ENCODE measurements around the gene RGS16. TPM values are rescaled to one million over a fixed set of nuclear protein-coding genes. Genes with fewer than 3 reads are reported as not detected.

The RGS16 gene
- total RNA-seq, 4 donors from 2014 or later = 4.1 to 38.9 (median 12.1) TPM

GRCh38 chr1:182610606-182611194, 6.5 kb upstream of the RGS16 start:
- DNase-seq (ENCODE audit: low spot score) = no peak
- TF ChIP-seq, protein P1, sequence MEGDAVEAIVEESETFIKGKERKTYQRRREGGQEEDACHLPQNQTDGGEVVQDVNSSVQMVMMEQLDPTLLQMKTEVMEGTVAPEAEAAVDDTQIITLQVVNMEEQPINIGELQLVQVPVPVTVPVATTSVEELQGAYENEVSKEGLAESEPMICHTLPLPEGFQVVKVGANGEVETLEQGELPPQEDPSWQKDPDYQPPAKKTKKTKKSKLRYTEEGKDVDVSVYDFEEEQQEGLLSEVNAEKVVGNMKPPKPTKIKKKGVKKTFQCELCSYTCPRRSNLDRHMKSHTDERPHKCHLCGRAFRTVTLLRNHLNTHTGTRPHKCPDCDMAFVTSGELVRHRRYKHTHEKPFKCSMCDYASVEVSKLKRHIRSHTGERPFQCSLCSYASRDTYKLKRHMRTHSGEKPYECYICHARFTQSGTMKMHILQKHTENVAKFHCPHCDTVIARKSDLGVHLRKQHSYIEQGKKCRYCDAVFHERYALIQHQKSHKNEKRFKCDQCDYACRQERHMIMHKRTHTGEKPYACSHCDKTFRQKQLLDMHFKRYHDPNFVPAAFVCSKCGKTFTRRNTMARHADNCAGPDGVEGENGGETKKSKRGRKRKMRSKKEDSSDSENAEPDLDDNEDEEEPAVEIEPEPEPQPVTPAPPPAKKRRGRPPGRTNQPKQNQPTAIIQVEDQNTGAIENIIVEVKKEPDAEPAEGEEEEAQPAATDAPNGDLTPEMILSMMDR (IDR thresholded peaks at IDR 0.05) = no peak
- ATAC-seq (ENCODE audit: low FRiP score) = no peak

DNA sequence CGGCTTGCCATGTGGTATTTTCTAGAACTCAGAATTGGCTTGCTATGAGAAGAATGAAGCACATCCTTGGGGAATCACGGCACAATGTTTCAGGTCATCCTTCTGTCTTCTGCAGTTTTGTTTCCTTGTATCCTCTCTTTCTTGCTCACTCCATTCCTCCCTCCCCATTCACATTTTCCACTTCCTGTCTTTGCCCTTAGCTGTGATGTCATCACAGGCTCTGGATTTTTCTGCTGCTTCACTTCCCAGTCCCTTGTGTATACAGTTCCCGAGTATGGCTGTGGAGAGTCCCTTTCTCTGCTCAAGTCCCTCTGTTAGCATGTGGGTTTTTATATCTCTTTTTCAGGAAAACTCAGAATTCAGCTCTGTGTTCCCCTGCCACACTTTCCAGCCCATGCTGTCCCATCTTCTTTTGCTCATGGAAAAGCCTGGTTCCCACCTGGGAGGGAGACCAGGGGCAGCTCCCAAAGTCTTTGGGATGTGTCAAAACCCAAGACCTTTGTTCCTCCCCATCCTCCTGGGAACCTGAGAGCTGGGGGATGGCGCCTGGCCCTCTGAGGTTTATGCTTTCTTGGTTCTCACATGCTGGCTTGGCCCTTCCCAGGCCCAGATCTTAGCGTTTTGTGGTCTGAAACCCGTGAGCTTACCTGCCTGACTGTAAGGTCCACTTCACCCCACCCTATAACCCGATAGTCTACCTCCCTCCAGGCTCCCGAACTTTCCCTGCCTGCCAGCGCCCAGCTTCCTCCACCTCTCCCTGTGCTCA, 4.8 kb upstream of the RGS16 start:
- DNase-seq (ENCODE audit: low spot score) (no peak), ATAC-seq (ENCODE audit: low FRiP score) (no peak)
- TF ChIP-seq, protein P1 (IDR thresholded peaks at IDR 0.05) = no peak

GRCh38 chr1:182608236-182608635, 4.0 kb upstream of the RGS16 start:
- TF ChIP-seq, protein P1 (IDR thresholded peaks at IDR 0.05) = no peak
- DNase-seq (ENCODE audit: low spot score) = no peak
- ATAC-seq (ENCODE audit: low FRiP score) = no peak

GRCh38 chr1:182607566-182607965, 3.4 kb upstream of the RGS16 start:
- TF ChIP-seq, protein P1 (IDR thresholded peaks at IDR 0.05) = no peak
- ATAC-seq (ENCODE audit: low FRiP score) = no peak
- no peak for DNase-seq (ENCODE audit: low spot score)

GRCh38 chr1:182603646-182604174, 479 bp downstream of the RGS16 start:
- ATAC-seq (ENCODE audit: low FRiP score) (peak; percentile 10), DNase-seq (ENCODE audit: low spot score) (no peak)
- TF ChIP-seq, protein P1 (IDR thresholded peaks at IDR 0.05) = no peak

DNA sequence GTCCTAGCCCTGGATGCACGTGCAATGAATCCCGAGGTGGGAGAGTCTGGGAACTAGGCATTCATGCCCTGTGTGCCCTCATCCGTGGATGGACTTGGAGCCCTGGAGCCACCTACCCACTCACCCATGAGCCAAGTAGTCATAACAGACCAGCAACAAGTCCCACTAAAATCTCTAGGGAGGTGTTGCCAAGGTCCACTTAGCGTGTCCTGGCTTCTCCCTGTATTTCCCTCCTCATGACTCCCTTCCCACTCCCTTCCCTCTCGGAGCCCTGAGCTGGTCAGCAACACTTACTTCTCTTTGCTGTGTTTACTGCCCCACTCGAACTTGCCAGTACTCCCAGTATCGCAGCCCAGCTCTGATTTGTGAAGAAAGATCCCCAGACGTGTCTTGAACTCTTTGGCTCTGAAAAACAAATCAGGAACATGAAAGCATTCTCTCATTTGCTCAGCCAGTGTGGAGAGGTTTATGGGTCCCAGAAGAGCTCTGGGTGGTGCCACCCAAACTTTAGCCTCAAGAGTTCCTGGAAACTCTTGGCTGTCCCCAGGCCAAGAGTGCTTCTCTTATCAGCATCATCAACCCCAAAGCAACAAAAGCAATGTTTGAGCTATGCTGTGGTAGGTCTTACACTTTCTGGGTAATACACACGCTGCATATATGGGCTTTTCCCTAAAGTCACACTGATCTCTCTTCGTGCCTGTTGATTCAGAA, 1.1 kb downstream of the RGS16 start:
- TF ChIP-seq, protein P1 (IDR thresholded peaks at IDR 0.05) = no peak
- DNase-seq (ENCODE audit: low spot score) (no peak), ATAC-seq (ENCODE audit: low FRiP score) (no peak)

Data from omental fat pad (tissue), 4 donors.